Body of pancreas (tissue), 4 donors: Measurements from ENCODE around the gene PARP12. TPM values are rescaled to one million over a fixed set of nuclear protein-coding genes. Genes with fewer than 3 reads are reported as not detected.
A peak's percentile ranks its signal among the peaks of the same experiment; 100 is the strongest.

Experiments used
- ATAC-seq: fragments of 150-250 bp; one replicate; pipeline ENCODE4 v1.9.1; 2016
- DNase-seq, 4 donors: peaks; one replicate each; pipeline ENCODE4 v3.0.0-alpha.2; 2019
- H3K27ac ChIP-seq, 4 donors: fragments of 200-600 bp; sonication (generic); 1 replicate in 3 of 4; 2 replicates in 1 of 4; pipeline versions ENCODE4 v1.5.1 to v1.6.1; 2016 to 2019; ENCODE audit warnings: mild to moderate bottlenecking in 1 of 4, mixed read lengths in 1 of 4, moderate library complexity in 1 of 4
- H3K27me3 ChIP-seq, 2 donors: fragments of 200-600 bp; sonication (generic); one replicate each; pipeline ENCODE4 v1.6.0; 2016; ENCODE audit warnings: mild to moderate bottlenecking in 1 of 2
- H3K36me3 ChIP-seq, 2 donors: fragments of 200-600 bp; sonication (generic); replicated peaks in 1 of 2; 2 replicates each; pipeline ENCODE4 v1.5.1; 2016; ENCODE audit warnings: low read depth in 2 of 2; ENCODE audit not compliant: insufficient read depth in 1 of 2
- H3K4me1 ChIP-seq: fragments of 200-600 bp; sonication (generic); one replicate; pipeline ENCODE4 v1.6.0; 2016
- H3K4me3 ChIP-seq, 2 donors: fragments of 200-600 bp; sonication (generic); 1 replicate in 1 of 2; 2 replicates in 1 of 2; pipeline ENCODE4 v1.5.1; 2016 to 2019
- H3K9me3 ChIP-seq, 3 donors: fragments of 200-600 bp; sonication (generic); 1 replicate in 2 of 3; 2 replicates in 1 of 3; pipeline ENCODE4 v1.5.1; 2016
- CTCF ChIP-seq, 7 experiments: fragments of 450-650 bp in 4 of 7; fragments of 200-600 bp in 3 of 7; sonication (generic) in 3 of 7; IDR thresholded peaks; one replicate each; pipeline ENCODE4 v1.5.1; 2016 to 2019; ENCODE audit warnings: antibody characterized with exemption in 7 of 7
- POLR2A ChIP-seq, 3 donors: fragments of 450-650 bp; IDR thresholded peaks; one replicate each; pipeline ENCODE4 v1.6.1; 2016; ENCODE audit warnings: antibody characterized with exemption in 3 of 3, mild to moderate bottlenecking in 2 of 3
- WGBS, 2 donors: methylation state at CpG; one replicate each; pipeline ENCODE4 v1.1.5; 2017; 5-methylcytosine and 5-hydroxymethylcytosine counted together
- intact Hi-C: fragments of 100-400 bp; cut with DNase I; formaldehyde crosslinking; loops from one replicate; pipeline ENCODE4 v1.15.1; 2023
- total RNA-seq, 2 donors: library from RNA; depleted of rRNA; stranded (reverse); fragments of >200 nt; gene quantifications; one replicate each; pipeline ENCODE4 v1.1.0, GENCODE V29; 2016

The PARP12 gene
- total RNA-seq, 2 donors from 2014 or later, result 37.1 to 66.9 TPM

- Histone ChIP-seq H3K9me3 (no peaks in the 10 kb centered on the region), H3K27ac (no peak overlapping the region), H3K36me3 (peaks cover 0 to 8% of the 10 kb centered on the region in 2 donors), H3K4me1 (peaks cover 11% of the 10 kb centered on the region), H3K27me3 (no peaks in the 10 kb centered on the region), H3K4me3 (no peak overlapping the region)
- intact Hi-C loops, result no loop called here
- WGBS, 2 donors, result 93 to 94% methylated on average over 17 to 18 of the region's 18 CpGs
- no peak for TF ChIP-seq POLR2A (IDR thresholded peaks at IDR 0.05)
- TF ChIP-seq CTCF (IDR thresholded peaks at IDR 0.05), result no peak
- DNase-seq (no peak), ATAC-seq (no peak)
Measured at GRCh38 chr7:140024585-140024984, 38.2 kb downstream of the PARP12 start.

DNA sequence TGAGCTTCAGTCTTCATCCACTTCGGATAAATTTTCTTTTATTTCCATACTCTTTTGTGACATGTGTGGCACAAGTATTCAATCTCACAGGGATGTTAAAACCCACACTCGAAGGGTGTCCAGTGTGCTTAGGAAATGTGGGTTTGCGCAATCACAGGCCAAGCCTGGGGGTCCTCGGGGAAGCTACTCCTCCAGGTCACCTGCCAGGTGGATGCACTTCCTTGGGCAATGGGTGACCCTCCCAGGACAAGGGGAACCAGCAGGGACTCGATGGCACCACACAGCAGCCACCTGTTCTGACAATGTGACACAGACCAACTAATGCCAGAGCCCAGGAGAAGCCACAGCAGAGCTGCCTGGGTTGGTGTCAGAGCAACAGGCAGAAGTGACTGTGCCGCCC, 39.0 kb downstream of the PARP12 start:
- TF ChIP-seq CTCF (IDR thresholded peaks at IDR 0.05) (no peak), POLR2A (IDR thresholded peaks at IDR 0.05) (no peak)
- H3K27me3 ChIP-seq, result no peaks in the 10 kb centered on the region
- H3K4me3 ChIP-seq, result no peak overlapping the region
- DNase-seq, result no peak
- peaks cover 0 to 8% of the 10 kb centered on the region in 2 donors for H3K36me3 ChIP-seq
- peaks cover 11% of the 10 kb centered on the region for H3K4me1 ChIP-seq
- ATAC-seq, result no peak
- H3K27ac ChIP-seq, result no peak overlapping the region
- 79 to 88% methylated on average over 5 to 6 of the region's 6 CpGs for WGBS, 2 donors
- no peaks in the 10 kb centered on the region for H3K9me3 ChIP-seq
- intact Hi-C loops, result no loop called here

DNA sequence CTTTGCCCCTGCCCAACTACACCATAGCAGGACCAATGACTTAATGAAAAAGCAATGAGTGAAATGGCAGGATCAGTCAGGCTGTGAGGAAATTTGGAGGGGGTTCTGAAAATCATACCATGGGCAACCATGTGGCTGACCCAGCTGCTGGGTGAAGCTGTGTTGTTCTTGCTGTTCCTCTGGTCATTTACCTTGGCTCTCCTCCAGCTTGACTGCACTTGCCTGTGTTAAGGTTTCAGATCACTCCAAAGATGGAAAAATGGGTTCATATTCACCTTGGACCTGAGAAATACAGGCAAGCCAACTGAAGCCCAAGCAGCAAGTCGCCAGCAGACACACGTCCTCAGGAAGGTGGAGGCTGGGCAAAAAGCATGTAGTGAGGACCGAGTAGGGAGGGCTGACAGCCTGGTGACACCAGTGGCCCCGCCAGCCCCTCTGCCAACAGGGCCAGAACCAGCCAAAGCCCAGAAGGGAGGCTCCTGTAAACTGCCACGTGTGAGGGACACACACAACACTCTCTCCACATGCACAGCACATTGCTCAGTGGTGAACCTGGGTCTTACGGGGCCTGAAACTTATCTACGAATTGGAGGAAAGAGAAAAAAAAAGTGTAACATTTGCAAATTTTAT, 40.1 kb downstream of the PARP12 start:
- TF ChIP-seq POLR2A (IDR thresholded peaks at IDR 0.05), result no peak
- TF ChIP-seq CTCF (IDR thresholded peaks at IDR 0.05), result no peak
- WGBS, 2 donors, result 63 to 70% methylated on average over 7 of the region's 7 CpGs
- H3K36me3 ChIP-seq, result peaks cover 0 to 8% of the 10 kb centered on the region in 2 donors

GRCh38 chr7:140021603-140022002, 41.1 kb downstream of the PARP12 start:
- H3K36me3 ChIP-seq, result peaks cover 0 to 6% of the 10 kb centered on the region in 2 donors

More for the DNA sequence above, 40.1 kb downstream of the PARP12 start:
- peak; percentile 39 to 67 (median 61) for DNase-seq
- H3K27ac ChIP-seq, result no peak overlapping the region
- H3K9me3 ChIP-seq, result no peaks in the 10 kb centered on the region
- no peak overlapping the region for H3K4me3 ChIP-seq
- ATAC-seq, result peak; percentile 51
- intact Hi-C loops, result no loop called here
- H3K4me1 ChIP-seq, result peaks cover 11% of the 10 kb centered on the region
- H3K27me3 ChIP-seq, result no peaks in the 10 kb centered on the region

More at GRCh38 chr7:140021603-140022002, 41.1 kb downstream of the PARP12 start:
- H3K27ac ChIP-seq, result no peak overlapping the region
- 90 to 100% methylated on average over 5 to 6 of the region's 8 CpGs for WGBS, 2 donors
- intact Hi-C loops, result no loop called here
- H3K27me3 ChIP-seq, result no peaks in the 10 kb centered on the region
- no peak overlapping the region for H3K4me3 ChIP-seq
- ATAC-seq, result no peak
- no peak for DNase-seq
- peaks cover 11% of the 10 kb centered on the region for H3K4me1 ChIP-seq
- no peak for TF ChIP-seq POLR2A (IDR thresholded peaks at IDR 0.05)
- no peak for TF ChIP-seq CTCF (IDR thresholded peaks at IDR 0.05)
- no peaks in the 10 kb centered on the region for H3K9me3 ChIP-seq
